Ramos (cell line): ENCODE data around the gene VPS25.

Experiments used
- in situ Hi-C: fragments of 300-500 bp; cut with MboI; formaldehyde crosslinking; loops from one replicate; pipeline ENCODE4 v1.14.3; 2022; ENCODE audit warnings: low sequenced_read_pairs; ENCODE audit not compliant: unreplicated experiment

VPS25 gene

DNA sequence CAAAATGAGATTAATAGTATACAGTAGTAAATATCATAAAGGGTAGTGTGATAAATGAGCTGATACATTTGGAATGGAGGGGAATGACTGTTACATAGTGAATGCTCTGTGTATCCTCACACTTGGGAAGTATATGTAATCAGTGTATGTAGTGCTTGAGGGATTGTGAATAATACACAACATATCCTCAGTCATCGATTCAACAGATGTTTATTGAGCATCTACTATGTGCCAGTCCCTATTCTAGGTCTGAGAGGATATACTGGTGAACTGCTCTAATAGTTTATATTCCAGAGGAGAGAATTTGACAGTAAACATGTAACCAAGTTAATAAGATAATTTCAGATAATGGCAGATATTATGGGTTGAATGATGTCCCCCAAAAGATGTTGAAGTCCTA is 54.2 kb downstream of the VPS25 start:
- in situ Hi-C loops, result loop anchor here (25.0 kb wide), 1 partner anchor 535 kb away; no protein-coding TSS in a partner anchor
